K562 (cell line): Measurements from ENCODE around the gene NXF1. TPM values are rescaled to one million over a fixed set of nuclear protein-coding genes. Genes with fewer than 3 reads are reported as not detected.

Experiments used
- ADNP ChIP-seq: fragments of 200-800 bp; sonication (Bioruptor generic); IDR thresholded peaks from 2 replicates; pipeline ENCODE4 v1.6.1; 2016; ENCODE audit warnings: missing genetic modification characterization, missing compliant biosample characterization
- ARID2 ChIP-seq: fragments of 450-650 bp; IDR thresholded peaks from 2 replicates; pipeline ENCODE4 v1.6.1; 2017; ENCODE audit warnings: antibody characterized with exemption, mild to moderate bottlenecking
- IRF2 ChIP-seq: sonication (generic); formaldehyde crosslinking; IDR thresholded peaks from 2 replicates; pipeline ENCODE4 v1.8.1; 2022; ENCODE audit warnings: mild to moderate bottlenecking, missing genetic modification reagents
- JUNB ChIP-seq: fragments of 450-650 bp; formaldehyde crosslinking; conservative IDR thresholded peaks from 2 replicates; pipeline ENCODE4 v1.4.0; 2020; ENCODE audit warnings: mild to moderate bottlenecking
- MEIS2 ChIP-seq: fragments of 450-650 bp; IDR thresholded peaks from 2 replicates; pipeline ENCODE4 v1.6.1; 2014; ENCODE audit warnings: mild to moderate bottlenecking; ENCODE audit not compliant: partially characterized antibody
- NCOR1 ChIP-seq: fragments of 450-650 bp; IDR thresholded peaks from 2 replicates; pipeline ENCODE4 v1.6.1; 2016; ENCODE audit warnings: mild to moderate bottlenecking, moderate library complexity
- NUFIP1 ChIP-seq: fragments of 450-650 bp; IDR thresholded peaks from 2 replicates; pipeline ENCODE4 v1.6.1; 2018; ENCODE audit not compliant: partially characterized antibody
- PBX2 ChIP-seq, 2 experiments: IDR thresholded peaks in 1 of 2; conservative IDR thresholded peaks in 1 of 2; 2 replicates each; pipeline ENCODE4 v1.6.1; 2016; ENCODE audit warnings: low read depth in 2 of 2, mild to moderate bottlenecking in 1 of 2, missing compliant biosample characterization in 1 of 2, missing genetic modification characterization in 1 of 2, moderate library complexity in 1 of 2
- PHTF2 ChIP-seq: fragments of 250-450 bp; sonication (Bioruptor Pico); IDR thresholded peaks from 2 replicates; pipeline ENCODE4 v1.5.0; 2021; ENCODE audit warnings: mild to moderate bottlenecking
- RUNX1 ChIP-seq: sonication (generic); IDR thresholded peaks from 2 replicates; pipeline ENCODE4 v1.6.1; 2016; ENCODE audit warnings: antibody characterized with exemption, low read depth
- SNAPC5 ChIP-seq: fragments of 250-450 bp; sonication (Bioruptor Pico); IDR thresholded peaks from 2 replicates; pipeline ENCODE4 v1.8.0; 2021; ENCODE audit warnings: moderate library complexity, mild to moderate bottlenecking, inconsistent platforms
- XRCC4 ChIP-seq: IDR thresholded peaks from one replicate; pipeline ENCODE4 v1.6.1; 2011; ENCODE audit not compliant: insufficient read depth, insufficient read length; ENCODE audit errors: extremely low read depth
- ZNF830 ChIP-seq: fragments of 250-450 bp; sonication (Bioruptor Pico); IDR thresholded peaks from 2 replicates; pipeline ENCODE4 v1.5.0; 2021; ENCODE audit warnings: mild to moderate bottlenecking
- polyA plus RNA-seq, 8 experiments: library from polyadenylated mRNA; depleted of rRNA in 4 of 8; stranded (reverse) in 5 of 8; unstranded in 3 of 8; fragments of >200 nt; fragmentation: Nextera tagmentation in 2 of 8; fragmentation: Illumina TruSeq in 1 of 8; extraction: Ambion mirVana in 2 of 8; extraction: Trizol in 1 of 8; gene quantifications; 2 replicates each; pipeline versions ENCODE4 v1.2.1 to v1.2.3, GENCODE V29; 2011 to 2014; ENCODE audit warnings: inconsistent platforms in 1 of 8, missing spikeins in 1 of 8
- total RNA-seq, 7 experiments: library from RNA; depleted of rRNA in 6 of 7; stranded (reverse); fragments of >200 nt in 6 of 7; fragmentation: Illumina TruSeq in 2 of 7; extraction: Trizol in 2 of 7; gene quantifications; 2 replicates each; pipeline versions ENCODE4 v1.2.1 to v1.2.3, GENCODE V29; 2011 to 2021; ENCODE audit warnings: low replicate concordance in 1 of 7
- TF ChIP-seq, protein P1 (sequence below): fragments of 200-800 bp; sonication (Bioruptor generic); IDR thresholded peaks from 2 replicates; pipeline ENCODE4 v1.6.1; 2016; ENCODE audit warnings: missing genetic modification characterization, missing compliant biosample characterization
- TF ChIP-seq, protein P2 (sequence below), 2 experiments: fragments of 450-650 bp; IDR thresholded peaks; 2 replicates each; pipeline ENCODE4 v1.6.1; 2018; ENCODE audit warnings: mild to moderate bottlenecking in 2 of 2, low read depth in 1 of 2; ENCODE audit not compliant: partially characterized antibody in 2 of 2

NXF1 gene
- total and polyA plus RNA-seq, 9 of the 15 experiments (the other 6 are each of a cell fraction or from before 2014, with no cell fraction given): 18.1 to 98.3 (median 35.8) TPM

DNA sequence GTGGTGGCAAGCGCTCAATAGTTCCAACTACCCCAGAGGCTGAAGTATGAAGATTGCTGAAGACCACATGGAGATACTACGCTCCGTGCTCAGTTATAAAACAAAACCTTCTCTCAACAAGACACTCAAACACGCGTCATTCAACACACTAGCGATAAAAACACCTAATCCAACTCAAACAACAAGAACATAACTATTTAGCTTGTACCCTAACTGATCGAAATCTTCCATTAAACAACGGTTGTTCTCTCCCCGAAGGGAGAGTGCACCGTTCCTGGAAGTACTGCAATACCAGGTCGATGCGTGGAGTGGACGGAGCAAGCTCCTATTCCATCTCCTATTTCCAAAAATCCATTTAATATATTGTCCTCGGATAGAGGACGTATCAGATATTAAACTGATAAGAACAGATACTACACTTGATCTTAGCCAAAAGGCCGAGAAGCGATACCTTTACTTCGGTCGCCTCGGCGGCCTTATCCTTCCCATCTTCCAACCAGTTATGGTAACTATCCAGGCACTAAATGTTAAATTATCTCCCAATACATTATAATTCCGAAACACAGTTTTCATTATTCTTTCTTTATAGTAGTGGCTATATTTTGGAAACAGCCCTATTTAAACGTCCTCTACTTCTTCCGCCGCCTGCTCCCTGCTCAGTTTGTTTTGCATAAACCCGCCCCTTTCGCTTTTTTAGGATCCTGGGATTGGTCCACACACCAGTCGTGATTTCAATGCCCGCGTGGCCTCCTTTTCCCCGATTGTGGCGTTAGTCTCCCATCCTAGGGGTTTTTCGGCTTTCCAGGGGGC lies 36.3 kb upstream of the NXF1 start (continued):
- TF ChIP-seq, protein P1, sequence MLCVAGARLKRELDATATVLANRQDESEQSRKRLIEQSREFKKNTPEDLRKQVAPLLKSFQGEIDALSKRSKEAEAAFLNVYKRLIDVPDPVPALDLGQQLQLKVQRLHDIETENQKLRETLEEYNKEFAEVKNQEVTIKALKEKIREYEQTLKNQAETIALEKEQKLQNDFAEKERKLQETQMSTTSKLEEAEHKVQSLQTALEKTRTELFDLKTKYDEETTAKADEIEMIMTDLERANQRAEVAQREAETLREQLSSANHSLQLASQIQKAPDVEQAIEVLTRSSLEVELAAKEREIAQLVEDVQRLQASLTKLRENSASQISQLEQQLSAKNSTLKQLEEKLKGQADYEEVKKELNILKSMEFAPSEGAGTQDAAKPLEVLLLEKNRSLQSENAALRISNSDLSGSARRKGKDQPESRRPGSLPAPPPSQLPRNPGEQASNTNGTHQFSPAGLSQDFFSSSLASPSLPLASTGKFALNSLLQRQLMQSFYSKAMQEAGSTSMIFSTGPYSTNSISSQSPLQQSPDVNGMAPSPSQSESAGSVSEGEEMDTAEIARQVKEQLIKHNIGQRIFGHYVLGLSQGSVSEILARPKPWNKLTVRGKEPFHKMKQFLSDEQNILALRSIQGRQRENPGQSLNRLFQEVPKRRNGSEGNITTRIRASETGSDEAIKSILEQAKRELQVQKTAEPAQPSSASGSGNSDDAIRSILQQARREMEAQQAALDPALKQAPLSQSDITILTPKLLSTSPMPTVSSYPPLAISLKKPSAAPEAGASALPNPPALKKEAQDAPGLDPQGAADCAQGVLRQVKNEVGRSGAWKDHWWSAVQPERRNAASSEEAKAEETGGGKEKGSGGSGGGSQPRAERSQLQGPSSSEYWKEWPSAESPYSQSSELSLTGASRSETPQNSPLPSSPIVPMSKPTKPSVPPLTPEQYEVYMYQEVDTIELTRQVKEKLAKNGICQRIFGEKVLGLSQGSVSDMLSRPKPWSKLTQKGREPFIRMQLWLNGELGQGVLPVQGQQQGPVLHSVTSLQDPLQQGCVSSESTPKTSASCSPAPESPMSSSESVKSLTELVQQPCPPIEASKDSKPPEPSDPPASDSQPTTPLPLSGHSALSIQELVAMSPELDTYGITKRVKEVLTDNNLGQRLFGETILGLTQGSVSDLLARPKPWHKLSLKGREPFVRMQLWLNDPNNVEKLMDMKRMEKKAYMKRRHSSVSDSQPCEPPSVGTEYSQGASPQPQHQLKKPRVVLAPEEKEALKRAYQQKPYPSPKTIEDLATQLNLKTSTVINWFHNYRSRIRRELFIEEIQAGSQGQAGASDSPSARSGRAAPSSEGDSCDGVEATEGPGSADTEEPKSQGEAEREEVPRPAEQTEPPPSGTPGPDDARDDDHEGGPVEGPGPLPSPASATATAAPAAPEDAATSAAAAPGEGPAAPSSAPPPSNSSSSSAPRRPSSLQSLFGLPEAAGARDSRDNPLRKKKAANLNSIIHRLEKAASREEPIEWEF (CRISPR knock-in tag): peak; percentile 94
- peak; percentile 86 for TF ChIP-seq ARID2
- peak; percentile 100 for TF ChIP-seq PHTF2 (CRISPR knock-in tag)
- no peak for TF ChIP-seq ADNP (tag)
- TF ChIP-seq IRF2 (CRISPR knock-in tag): peak; percentile 86; the same call in 1 of the 2 replicates
- peak; percentile 93 for TF ChIP-seq JUNB (CRISPR knock-in tag)
- TF ChIP-seq RUNX1: peak; percentile 100
- TF ChIP-seq PBX2 (CRISPR knock-in tag; IDR thresholded peaks at IDR 0.05; ENCODE audit: low read depth): no peak
- TF ChIP-seq PBX2 (tag; conservative IDR thresholded peaks at IDR 0.05; ENCODE audit: low read depth): peak; percentile 88
- TF ChIP-seq ZNF830: peak; percentile 100
- TF ChIP-seq NUFIP1: peak; percentile 99
- TF ChIP-seq, protein P2, sequence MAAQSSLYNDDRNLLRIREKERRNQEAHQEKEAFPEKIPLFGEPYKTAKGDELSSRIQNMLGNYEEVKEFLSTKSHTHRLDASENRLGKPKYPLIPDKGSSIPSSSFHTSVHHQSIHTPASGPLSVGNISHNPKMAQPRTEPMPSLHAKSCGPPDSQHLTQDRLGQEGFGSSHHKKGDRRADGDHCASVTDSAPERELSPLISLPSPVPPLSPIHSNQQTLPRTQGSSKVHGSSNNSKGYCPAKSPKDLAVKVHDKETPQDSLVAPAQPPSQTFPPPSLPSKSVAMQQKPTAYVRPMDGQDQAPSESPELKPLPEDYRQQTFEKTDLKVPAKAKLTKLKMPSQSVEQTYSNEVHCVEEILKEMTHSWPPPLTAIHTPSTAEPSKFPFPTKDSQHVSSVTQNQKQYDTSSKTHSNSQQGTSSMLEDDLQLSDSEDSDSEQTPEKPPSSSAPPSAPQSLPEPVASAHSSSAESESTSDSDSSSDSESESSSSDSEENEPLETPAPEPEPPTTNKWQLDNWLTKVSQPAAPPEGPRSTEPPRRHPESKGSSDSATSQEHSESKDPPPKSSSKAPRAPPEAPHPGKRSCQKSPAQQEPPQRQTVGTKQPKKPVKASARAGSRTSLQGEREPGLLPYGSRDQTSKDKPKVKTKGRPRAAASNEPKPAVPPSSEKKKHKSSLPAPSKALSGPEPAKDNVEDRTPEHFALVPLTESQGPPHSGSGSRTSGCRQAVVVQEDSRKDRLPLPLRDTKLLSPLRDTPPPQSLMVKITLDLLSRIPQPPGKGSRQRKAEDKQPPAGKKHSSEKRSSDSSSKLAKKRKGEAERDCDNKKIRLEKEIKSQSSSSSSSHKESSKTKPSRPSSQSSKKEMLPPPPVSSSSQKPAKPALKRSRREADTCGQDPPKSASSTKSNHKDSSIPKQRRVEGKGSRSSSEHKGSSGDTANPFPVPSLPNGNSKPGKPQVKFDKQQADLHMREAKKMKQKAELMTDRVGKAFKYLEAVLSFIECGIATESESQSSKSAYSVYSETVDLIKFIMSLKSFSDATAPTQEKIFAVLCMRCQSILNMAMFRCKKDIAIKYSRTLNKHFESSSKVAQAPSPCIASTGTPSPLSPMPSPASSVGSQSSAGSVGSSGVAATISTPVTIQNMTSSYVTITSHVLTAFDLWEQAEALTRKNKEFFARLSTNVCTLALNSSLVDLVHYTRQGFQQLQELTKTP (IDR thresholded peaks at IDR 0.05; ENCODE audit: low read depth in 1 of 2, partially characterized antibody in 2 of 2): peak; percentile 87 to 99
- TF ChIP-seq XRCC4: no peak
- TF ChIP-seq MEIS2: peak; percentile 79
- TF ChIP-seq SNAPC5 (CRISPR knock-in tag): peak; percentile 100
- TF ChIP-seq NCOR1: peak; percentile 100
